ENCODE results near the gene KCNQ1.

KCNQ1 gene

DNA sequence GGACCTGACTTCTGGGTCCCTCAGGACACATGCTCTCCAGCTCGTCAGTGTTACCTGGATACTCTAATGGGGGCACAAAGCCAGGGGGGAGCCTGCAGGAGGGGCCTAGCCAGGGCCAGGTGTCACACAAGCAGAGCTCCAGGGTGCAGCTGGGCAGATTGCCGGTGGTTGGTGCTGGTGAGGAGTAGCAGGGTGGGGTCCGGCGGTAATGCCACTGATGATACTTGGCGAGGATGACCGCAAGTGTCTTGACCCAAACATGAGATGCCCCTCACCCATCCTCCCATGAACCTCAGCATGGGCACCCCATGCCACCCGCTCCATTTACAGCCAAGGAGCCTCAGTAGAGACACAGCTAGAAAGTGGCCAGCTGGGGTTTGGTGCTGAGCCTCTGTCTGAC is 270.1 kb downstream of the KCNQ1 start:
- peaks cover 8% of the 10 kb centered on the region for H3K9me3 ChIP-seq
- H4K20me1 ChIP-seq: no peaks in the 10 kb centered on the region
- no peaks in the 10 kb centered on the region for H3K36me3 ChIP-seq
- H3K27me3 ChIP-seq: no peaks in the 10 kb centered on the region
- H3K9ac ChIP-seq: no peak overlapping the region
- H3K4me1 ChIP-seq: peaks cover 50% of the 10 kb centered on the region
- TF ChIP-seq Cebpa-rat (IDR thresholded peaks at IDR 0.05): no peak
- no peak overlapping the region for H3K4me3 ChIP-seq
- peak overlapping the region; percentile 63 for H3K4me2 ChIP-seq
- no peak overlapping the region for H3K27ac ChIP-seq

DNA sequence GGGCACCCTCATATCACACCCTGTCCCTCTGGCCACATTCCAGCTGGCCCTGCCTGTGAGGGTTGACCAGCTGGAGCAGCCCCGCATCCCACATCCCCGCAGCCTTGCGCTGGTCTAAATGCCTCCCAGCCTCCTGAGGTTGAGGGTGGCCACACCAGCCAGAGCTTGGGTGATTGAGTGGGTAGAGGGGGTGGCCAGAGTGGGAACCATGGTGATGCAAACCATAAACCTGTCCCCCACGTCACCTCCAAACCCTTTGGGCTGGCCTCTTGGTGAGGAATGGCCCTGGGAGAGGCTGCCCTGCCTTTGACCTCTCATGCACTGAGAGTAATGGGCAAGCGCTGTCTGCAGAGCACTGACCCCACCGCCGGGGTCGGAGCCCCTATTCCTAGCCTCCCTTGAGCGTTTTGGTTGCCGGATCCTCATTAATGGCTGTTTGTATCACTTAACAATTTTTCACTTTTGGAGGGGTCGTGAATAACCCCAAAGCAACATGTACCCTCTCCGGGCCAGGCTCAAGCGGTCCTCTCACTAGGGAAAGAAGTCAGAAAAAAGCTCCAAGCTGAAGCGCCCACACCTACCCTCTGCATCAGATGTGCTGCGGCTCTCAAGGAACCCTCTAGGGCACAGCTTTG is 271.0 kb downstream of the KCNQ1 start:
- Histone ChIP-seq H3K27me3 (no peaks in the 10 kb centered on the region), H3K27ac (no peak overlapping the region), H4K20me1 (no peaks in the 10 kb centered on the region), H3K36me3 (no peaks in the 10 kb centered on the region), H3K4me1 (peaks cover 50% of the 10 kb centered on the region), H3K4me2 (0 out of 2 replicates have a peak overlapping the region, but pooled peaks have one; percentile 63), H3K4me3 (no peak overlapping the region), H3K9ac (no peak overlapping the region), H3K9me3 (peaks cover 4% of the 10 kb centered on the region; the same call in 1 of the 2 replicates)
- no peak for TF ChIP-seq Cebpa-rat (IDR thresholded peaks at IDR 0.05)

DNA sequence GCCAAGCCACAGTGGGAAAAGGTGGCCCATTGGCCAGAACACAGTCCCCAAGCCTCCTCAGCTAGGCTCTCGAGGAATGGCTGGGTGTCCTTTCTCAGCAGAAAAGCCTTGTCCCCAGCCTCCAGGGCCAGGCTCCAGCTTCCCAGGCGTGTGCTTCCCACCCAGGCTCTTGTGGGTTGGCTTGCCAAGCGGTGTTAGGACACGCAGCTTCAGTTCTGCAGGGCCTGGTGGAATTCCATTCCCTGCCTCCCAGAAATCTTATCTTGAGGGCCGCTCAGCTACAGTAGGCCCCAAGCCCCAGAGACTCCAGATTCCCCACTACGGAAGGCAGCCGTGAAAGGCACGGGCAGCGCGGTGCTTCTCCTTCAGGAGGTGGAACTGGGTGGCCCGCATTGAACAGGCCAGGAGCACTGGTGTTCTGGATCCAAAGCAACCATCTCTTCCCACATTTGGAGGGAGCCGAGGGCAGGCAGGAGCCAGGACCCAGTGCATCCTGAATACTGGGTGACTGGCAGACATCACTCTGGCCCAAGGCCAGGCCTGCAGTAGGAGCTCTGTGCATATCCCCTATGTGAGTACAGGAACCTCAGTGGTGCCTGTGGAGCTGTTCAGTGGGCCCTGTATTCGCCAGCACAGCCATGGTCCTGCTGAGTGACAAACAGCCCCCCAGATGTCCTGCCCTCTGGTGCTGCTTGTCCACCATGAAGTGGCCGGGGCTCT is 271.7 kb downstream of the KCNQ1 start:
- H4K20me1 ChIP-seq: no peaks in the 10 kb centered on the region
- H3K9me3 ChIP-seq: no peaks in the 10 kb centered on the region
- no peaks in the 10 kb centered on the region for H3K36me3 ChIP-seq
- peaks cover 55% of the 10 kb centered on the region for H3K4me1 ChIP-seq
- H3K27me3 ChIP-seq: no peaks in the 10 kb centered on the region
- H3K4me2 ChIP-seq: no peak overlapping the region
- no peak overlapping the region for H3K9ac ChIP-seq
- TF ChIP-seq Cebpa-rat (IDR thresholded peaks at IDR 0.05): no peak
- no peak overlapping the region for H3K27ac ChIP-seq
- no peak overlapping the region for H3K4me3 ChIP-seq

DNA sequence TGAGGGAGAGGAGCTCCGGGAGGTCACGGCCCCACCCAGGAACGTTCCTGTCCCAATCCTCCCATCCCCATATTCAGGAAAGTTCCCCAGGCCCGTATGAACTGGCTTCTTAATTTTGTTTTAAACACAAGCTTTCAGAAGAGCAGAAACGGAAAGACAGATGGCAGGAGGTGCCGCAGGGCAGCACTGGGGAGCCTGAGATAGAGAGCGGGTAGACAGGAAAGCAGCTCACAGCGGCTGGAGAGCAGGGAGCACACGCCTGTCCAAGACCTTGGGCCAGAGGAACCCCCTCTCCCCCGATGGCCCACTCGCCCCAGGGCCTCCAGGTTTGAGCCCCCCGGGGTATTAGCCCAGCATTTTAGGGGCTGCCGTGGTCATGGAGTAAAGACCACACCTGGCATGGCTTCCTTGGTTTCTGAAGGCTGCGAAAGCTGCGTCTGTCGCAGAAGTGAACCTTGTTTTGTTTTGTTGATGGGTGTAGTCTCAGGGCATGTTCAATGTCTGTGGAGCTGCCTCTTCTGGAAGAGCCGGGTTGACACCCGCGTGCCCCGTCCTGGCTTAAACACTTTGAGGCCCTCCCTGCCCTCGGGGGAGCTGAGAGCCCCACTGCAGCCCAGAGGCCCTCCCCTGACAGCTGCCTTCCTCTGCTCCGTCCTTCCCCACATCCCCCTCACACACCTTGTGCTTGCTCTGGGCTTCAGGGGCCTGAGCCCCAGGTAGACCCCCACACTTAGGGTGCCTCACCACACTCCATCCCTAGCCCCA is 272.9 kb downstream of the KCNQ1 start:
- Histone ChIP-seq H3K4me2 (peak overlapping the region; percentile 46), H4K20me1 (no peaks in the 10 kb centered on the region), H3K9me3 (no peaks in the 10 kb centered on the region), H3K4me1 (peaks cover 67% of the 10 kb centered on the region), H3K4me3 (no peak overlapping the region), H3K36me3 (no peaks in the 10 kb centered on the region), H3K27me3 (no peaks in the 10 kb centered on the region), H3K27ac (0 out of 2 replicates have a peak overlapping the region, but pooled peaks have one; percentile 31), H3K9ac (no peak overlapping the region)
- no peak for TF ChIP-seq Cebpa-rat (IDR thresholded peaks at IDR 0.05)

DNA sequence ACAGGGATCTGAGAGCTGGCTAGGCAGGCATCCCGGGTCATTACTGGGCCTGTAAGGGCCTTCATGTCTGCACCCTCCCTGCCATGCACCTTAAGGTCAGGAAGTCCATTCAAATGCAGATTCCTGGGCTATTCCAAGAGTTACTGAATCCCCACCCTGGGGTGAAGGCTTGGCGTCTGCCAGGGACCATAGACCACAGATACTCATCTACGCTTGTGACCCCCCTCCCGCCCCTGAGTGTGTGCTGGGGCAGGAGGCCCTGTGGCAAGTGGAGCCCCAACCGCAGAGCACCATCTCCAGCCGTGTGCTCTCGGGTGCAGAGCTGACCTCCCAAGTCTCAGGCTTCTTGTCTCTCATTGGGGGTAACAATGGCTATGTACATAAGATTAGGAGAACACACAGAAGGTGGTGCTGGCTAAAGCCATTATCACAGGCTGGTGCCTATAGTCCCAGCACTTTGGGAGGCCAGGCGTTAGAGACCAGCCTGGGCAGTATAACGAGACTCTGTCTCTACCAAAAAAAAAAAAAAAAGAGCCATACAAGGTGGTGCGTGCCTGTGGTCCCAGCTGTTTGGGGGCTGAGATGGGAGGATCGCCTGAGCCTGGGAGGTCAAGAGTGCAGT is 274.1 kb downstream of the KCNQ1 start:
- H3K4me2 ChIP-seq: peak overlapping the region; percentile 2; the same call in 1 of the 2 replicates
- H3K27me3 ChIP-seq: no peaks in the 10 kb centered on the region
- no peaks in the 10 kb centered on the region for H4K20me1 ChIP-seq
- H3K27ac ChIP-seq: no peak overlapping the region
- no peak overlapping the region for H3K9ac ChIP-seq
- H3K4me3 ChIP-seq: no peak overlapping the region
- H3K9me3 ChIP-seq: no peaks in the 10 kb centered on the region
- peaks cover 73% of the 10 kb centered on the region for H3K4me1 ChIP-seq
- TF ChIP-seq Cebpa-rat (IDR thresholded peaks at IDR 0.05): no peak
- no peaks in the 10 kb centered on the region for H3K36me3 ChIP-seq

DNA sequence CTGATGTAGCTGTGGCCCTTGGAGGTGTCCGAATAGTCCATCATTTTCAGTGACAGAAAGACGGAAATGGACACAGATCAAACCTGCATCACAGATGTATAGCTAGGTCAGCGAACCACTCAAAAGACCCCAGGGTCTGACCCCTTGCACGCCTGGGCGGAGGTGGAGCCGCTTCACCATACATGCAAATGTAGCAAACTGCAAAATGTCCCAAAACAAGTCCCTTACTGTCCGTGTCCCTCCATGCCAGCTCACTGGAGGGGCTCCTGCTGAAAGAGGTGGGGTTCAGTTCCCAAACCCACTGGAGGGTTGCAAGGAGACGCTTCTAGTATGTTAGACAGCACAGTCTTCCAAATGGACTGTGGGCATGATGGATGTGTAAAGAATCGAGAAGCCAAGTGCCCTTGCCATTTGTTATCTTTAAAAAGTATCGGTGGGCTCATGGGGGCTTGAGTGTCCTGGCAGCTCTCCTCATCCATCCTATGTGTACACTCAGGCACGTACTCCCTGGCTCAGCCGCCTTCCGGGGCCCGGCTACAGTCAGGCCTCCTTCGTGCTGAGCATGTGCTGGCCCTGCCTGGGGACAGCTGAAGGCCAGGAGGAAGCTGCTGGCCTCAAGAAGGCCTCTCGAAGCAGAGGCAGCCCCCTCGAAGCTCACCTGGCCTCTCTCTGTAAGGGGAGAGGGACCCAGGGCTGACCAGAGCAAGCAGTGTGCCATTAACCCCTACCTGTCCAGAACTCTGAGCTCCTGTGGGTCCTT is 275.2 kb downstream of the KCNQ1 start:
- TF ChIP-seq Cebpa-rat (IDR thresholded peaks at IDR 0.05): no peak
- Histone ChIP-seq H3K4me3 (no peak overlapping the region), H3K27me3 (no peaks in the 10 kb centered on the region), H3K9ac (no peak overlapping the region), H3K9me3 (no peaks in the 10 kb centered on the region), H3K27ac (no peak overlapping the region), H3K36me3 (no peaks in the 10 kb centered on the region), H4K20me1 (no peaks in the 10 kb centered on the region), H3K4me2 (0 out of 2 replicates have a peak overlapping the region, but pooled peaks have one; percentile 2), H3K4me1 (peaks cover 63% of the 10 kb centered on the region)

DNA sequence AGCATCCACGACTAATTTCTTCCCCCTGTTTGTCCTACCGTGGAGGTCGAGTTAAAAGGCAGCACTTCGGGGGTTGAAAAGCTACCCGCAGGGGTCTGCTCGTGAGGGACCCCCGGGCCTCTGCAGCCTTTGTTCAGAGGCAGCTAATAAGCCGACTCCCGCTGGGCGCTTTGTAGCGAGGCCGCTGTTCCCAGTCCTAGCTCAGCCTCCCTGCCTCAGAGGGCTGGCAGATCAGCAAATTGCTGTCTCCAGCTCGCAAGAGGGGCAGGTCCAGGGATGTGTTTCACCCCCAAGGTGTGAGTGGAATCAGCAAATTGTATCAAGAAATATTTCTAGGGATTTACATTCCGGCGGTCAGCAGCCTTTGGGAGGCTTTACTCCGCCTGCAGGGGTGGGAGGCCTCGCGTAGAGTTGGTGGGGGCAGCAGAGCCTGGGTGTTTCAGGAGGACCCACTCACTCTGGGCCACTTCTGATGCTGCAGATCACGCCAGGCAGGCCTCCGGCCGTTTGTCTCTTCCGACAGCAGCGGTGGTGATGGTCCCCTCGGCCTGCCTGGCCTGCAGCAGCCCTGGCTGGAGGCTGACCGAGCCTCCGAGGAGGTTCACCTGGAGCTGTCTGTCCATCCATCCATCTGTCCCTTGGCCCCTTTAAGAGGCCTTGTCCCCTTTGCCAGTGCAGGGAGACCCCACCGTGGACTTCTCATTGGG is 276.6 kb downstream of the KCNQ1 start:
- Histone ChIP-seq H3K27me3 (no peaks in the 10 kb centered on the region), H3K4me3 (no peak overlapping the region), H3K9me3 (no peaks in the 10 kb centered on the region), H3K4me2 (peak overlapping the region; percentile 74), H3K36me3 (no peaks in the 10 kb centered on the region), H3K27ac (peak overlapping the region; percentile 45; the same call in 1 of the 2 replicates), H4K20me1 (no peaks in the 10 kb centered on the region), H3K9ac (no peak overlapping the region), H3K4me1 (peaks cover 67% of the 10 kb centered on the region)
- no peak for TF ChIP-seq Cebpa-rat (IDR thresholded peaks at IDR 0.05)

DNA sequence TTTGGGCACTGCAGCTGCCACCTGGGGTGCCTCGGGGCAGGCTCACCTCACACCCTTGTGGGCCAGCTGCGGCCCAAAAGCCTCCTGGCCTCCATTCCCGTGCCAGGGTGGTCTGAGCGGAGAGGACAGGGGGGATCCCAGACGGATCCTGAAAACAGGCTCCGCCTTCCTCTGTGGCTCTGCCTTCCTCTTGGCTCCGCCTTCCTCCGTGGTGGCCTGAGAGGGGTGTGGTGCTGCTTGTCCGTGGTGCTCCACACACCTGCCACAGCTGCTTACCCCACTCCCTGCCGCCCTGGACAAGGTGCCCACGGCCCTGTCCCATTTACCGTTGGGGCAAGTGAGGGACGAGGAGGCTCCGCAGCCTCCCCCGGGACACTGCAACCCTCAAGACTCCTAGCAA is 278.1 kb downstream of the KCNQ1 start:
- Histone ChIP-seq H3K4me2 (peak overlapping the region; percentile 74), H3K9ac (no peak overlapping the region), H3K36me3 (no peaks in the 10 kb centered on the region), H3K27me3 (no peaks in the 10 kb centered on the region), H3K4me1 (peaks cover 69% of the 10 kb centered on the region), H3K27ac (peak overlapping the region; percentile 45; the same call in 1 of the 2 replicates), H4K20me1 (no peaks in the 10 kb centered on the region), H3K4me3 (no peak overlapping the region), H3K9me3 (no peaks in the 10 kb centered on the region)
- no peak for TF ChIP-seq Cebpa-rat (IDR thresholded peaks at IDR 0.05)

All from BLaER1 (cell line).